Ascending aorta (tissue), 2 donors: ENCODE results near the gene OR51D1. TPM values are rescaled to one million over a fixed set of nuclear protein-coding genes. Genes with fewer than 3 reads are reported as not detected.

Experiments
- DNase-seq, 2 donors: peaks; one replicate each; pipeline ENCODE4 v3.0.0-alpha.2; 2019; ENCODE audit warnings: low spot score in 2 of 2
- H3K27ac ChIP-seq, 2 donors: fragments of 200-600 bp; sonication (generic); one replicate each; pipeline ENCODE4 v1.5.1; 2016 to 2017; ENCODE audit warnings: mild to moderate bottlenecking in 1 of 2
- H3K27me3 ChIP-seq: fragments of 200-600 bp; sonication (generic); one replicate; pipeline ENCODE4 v1.5.1; 2017
- H3K36me3 ChIP-seq, 2 donors: fragments of 200-600 bp; sonication (generic); one replicate each; pipeline ENCODE4 v1.5.1; 2016
- H3K4me1 ChIP-seq, 2 donors: fragments of 200-600 bp; sonication (generic); one replicate each; pipeline ENCODE4 v1.5.1; 2016 to 2017; ENCODE audit warnings: mild to moderate bottlenecking in 1 of 2
- H3K4me3 ChIP-seq, 2 donors: fragments of 200-600 bp; sonication (generic); one replicate each; pipeline ENCODE4 v1.5.1; 2016 to 2017; ENCODE audit warnings: mild to moderate bottlenecking in 1 of 2
- H3K9me3 ChIP-seq, 2 donors: fragments of 200-600 bp; sonication (generic); one replicate each; pipeline ENCODE4 v1.5.1; 2016
- intact Hi-C: fragments of 100-400 bp; cut with DNase I; formaldehyde crosslinking; loops from one replicate; pipeline ENCODE4 v1.15.1; 2023
- total RNA-seq: library from RNA; depleted of rRNA; stranded (reverse); fragments of >200 nt; gene quantifications from one replicate; pipeline ENCODE4 v1.1.0, GENCODE V29; 2016
- TF ChIP-seq, protein P1 (sequence below), 3 experiments: fragments of 200-600 bp in 2 of 3; fragments of 450-650 bp in 1 of 3; sonication (generic) in 2 of 3; IDR thresholded peaks; one replicate each; pipeline ENCODE4 v1.5.1; 2016 to 2019; ENCODE audit warnings: antibody characterized with exemption in 3 of 3, mild to moderate bottlenecking in 1 of 3, moderate library complexity in 1 of 3

Gene OR51D1
- total RNA-seq, 1 donor from 2014 or later = not detected

DNA sequence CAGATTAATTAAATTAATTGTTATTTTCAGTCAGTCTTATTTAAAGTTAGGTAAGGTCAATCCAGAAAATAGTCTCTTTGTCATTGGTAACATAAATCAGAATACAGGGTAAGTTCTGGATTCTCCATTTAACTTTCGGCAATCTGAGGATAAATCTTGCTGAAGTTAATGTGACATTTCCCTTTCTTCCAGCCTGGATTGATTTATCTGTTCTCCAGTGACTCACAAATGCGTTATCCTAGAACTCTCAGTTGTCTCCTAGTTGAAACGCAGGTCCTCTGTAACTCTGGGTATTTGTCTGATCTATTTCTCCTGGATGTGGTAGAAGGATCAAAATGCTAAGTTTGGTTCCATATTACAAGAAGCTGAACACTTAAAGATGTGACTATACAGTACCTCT, 27.5 kb downstream of the OR51D1 start:
- TF ChIP-seq, protein P1, sequence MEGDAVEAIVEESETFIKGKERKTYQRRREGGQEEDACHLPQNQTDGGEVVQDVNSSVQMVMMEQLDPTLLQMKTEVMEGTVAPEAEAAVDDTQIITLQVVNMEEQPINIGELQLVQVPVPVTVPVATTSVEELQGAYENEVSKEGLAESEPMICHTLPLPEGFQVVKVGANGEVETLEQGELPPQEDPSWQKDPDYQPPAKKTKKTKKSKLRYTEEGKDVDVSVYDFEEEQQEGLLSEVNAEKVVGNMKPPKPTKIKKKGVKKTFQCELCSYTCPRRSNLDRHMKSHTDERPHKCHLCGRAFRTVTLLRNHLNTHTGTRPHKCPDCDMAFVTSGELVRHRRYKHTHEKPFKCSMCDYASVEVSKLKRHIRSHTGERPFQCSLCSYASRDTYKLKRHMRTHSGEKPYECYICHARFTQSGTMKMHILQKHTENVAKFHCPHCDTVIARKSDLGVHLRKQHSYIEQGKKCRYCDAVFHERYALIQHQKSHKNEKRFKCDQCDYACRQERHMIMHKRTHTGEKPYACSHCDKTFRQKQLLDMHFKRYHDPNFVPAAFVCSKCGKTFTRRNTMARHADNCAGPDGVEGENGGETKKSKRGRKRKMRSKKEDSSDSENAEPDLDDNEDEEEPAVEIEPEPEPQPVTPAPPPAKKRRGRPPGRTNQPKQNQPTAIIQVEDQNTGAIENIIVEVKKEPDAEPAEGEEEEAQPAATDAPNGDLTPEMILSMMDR (IDR thresholded peaks at IDR 0.05) = no peak
- Histone ChIP-seq H3K36me3 (no peaks in the 10 kb centered on the region), H3K4me1 (no peaks in the 10 kb centered on the region), H3K27ac (no peak overlapping the region), H3K4me3 (no peak overlapping the region), H3K9me3 (no peaks in the 10 kb centered on the region), H3K27me3 (no peaks in the 10 kb centered on the region)
- no peak for DNase-seq
- intact Hi-C loops = no loop called here

DNA sequence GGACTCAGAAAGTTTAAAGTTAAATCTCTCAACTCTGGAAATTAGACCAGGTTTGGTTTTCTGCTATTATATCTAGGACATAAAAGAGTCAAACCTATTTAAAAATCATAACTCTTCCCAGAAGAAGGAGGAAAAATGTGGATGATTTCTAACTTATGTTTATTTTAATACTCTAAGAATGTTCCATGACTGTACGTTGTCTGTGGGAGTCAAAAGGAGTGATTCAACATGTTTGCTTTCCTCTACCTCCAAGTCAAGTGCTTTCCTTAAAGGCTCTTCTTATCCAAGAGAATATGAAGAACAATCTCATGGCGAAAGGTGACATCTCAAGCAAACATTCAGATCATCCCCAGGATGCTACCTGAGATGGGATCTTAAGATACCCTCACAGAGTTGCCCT, 28.1 kb downstream of the OR51D1 start:
- TF ChIP-seq, protein P1 (IDR thresholded peaks at IDR 0.05) = no peak
- no peak for DNase-seq
- Histone ChIP-seq H3K4me1 (no peaks in the 10 kb centered on the region), H3K36me3 (no peaks in the 10 kb centered on the region), H3K27me3 (no peaks in the 10 kb centered on the region), H3K27ac (no peak overlapping the region), H3K4me3 (no peak overlapping the region), H3K9me3 (no peaks in the 10 kb centered on the region)
- intact Hi-C loops = no loop called here

DNA sequence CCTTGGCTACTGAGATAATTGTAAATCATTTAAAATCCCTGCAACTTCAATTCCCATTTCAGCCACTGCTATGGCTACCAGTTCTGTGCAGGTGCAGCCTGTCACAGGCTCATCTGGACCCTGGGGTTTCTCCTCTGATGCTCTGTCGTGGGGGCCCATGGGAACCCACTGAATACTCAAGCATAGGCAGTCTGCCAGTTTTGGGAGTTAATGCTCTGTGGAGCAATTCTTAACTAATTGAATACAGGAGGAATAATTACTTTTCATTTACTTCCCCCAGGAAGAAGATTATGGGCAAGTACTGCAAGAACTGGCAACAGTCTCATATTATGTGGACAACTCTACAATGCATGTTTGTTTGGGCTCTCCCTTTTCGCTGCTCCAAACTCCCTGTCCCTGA, 34.5 kb downstream of the OR51D1 start:
- H3K27ac ChIP-seq = no peak overlapping the region
- H3K4me1 ChIP-seq = no peaks in the 10 kb centered on the region
- H3K27me3 ChIP-seq = no peaks in the 10 kb centered on the region
- H3K9me3 ChIP-seq = no peaks in the 10 kb centered on the region
- no peak for DNase-seq
- no peaks in the 10 kb centered on the region for H3K36me3 ChIP-seq
- intact Hi-C loops = no loop called here
- TF ChIP-seq, protein P1 (IDR thresholded peaks at IDR 0.05) = no peak
- no peak overlapping the region for H3K4me3 ChIP-seq

DNA sequence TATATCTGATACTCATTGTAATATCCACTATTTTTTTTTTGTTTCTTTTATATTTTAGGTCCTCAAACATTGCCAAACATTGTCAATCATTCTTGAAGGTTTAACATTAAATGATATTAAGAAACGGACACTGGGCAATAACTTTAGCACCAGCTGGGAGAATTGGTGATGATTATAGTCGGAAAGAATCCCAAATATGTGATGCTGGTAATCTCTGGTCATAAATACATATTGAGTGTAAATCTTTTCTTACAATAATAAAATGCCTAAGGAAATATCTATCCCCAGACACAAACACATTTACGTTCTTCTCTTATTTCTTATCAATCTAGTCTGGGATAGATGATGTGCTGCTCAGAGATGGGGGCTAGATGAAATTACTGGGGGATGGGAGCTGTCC, 35.2 kb downstream of the OR51D1 start:
- no peaks in the 10 kb centered on the region for H3K36me3 ChIP-seq
- intact Hi-C loops = no loop called here
- DNase-seq = no peak
- no peaks in the 10 kb centered on the region for H3K4me1 ChIP-seq
- no peak overlapping the region for H3K4me3 ChIP-seq
- TF ChIP-seq, protein P1 (IDR thresholded peaks at IDR 0.05) = no peak
- no peaks in the 10 kb centered on the region for H3K27me3 ChIP-seq
- no peaks in the 10 kb centered on the region for H3K9me3 ChIP-seq
- H3K27ac ChIP-seq = no peak overlapping the region

DNA sequence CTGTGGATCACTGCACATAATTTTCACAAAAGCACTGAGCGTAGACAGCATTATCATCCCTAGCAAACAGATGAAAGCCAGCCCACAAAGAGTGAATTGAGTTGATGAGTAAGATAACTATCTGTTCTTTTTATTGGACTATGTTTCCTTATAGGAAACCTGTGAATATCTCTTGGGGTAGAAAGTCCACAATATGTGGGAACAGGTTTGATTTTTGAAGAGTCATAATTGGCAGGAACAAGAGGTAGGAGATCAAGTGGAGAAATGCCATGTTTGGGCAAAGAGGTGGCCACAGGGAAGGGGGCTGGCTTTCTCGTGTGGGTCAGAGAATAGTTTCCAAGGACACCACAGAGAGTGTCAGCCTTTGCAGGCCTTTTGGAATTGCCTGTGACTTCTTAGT, 36.5 kb downstream of the OR51D1 start:
- H3K4me1 ChIP-seq = no peaks in the 10 kb centered on the region
- H3K27ac ChIP-seq = no peak overlapping the region
- no peak for DNase-seq
- H3K36me3 ChIP-seq = no peaks in the 10 kb centered on the region
- H3K9me3 ChIP-seq = no peaks in the 10 kb centered on the region
- intact Hi-C loops = no loop called here
- no peaks in the 10 kb centered on the region for H3K27me3 ChIP-seq
- TF ChIP-seq, protein P1 (IDR thresholded peaks at IDR 0.05) = no peak
- no peak overlapping the region for H3K4me3 ChIP-seq

DNA sequence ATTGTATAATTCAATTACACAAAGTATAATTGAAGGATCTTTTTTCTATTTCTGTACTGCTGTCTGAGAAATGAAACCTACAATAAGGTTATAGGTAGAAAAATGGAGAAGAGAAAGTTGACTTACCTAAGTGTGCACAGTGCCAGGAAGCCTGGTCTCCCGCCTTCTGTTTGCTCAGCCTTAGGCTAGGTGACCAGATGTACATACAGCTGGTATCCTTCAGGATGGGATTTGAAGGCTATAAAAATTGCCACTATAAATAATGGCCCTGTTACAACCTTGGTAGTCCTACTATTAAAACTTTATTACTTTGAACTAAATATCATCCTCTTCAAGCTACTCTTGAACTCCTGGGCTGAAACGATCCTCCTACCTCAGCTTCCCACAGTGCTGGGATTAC, 40.7 kb downstream of the OR51D1 start:
- intact Hi-C loops = no loop called here
- Histone ChIP-seq H3K27me3 (no peaks in the 10 kb centered on the region), H3K9me3 (no peaks in the 10 kb centered on the region), H3K4me1 (no peaks in the 10 kb centered on the region), H3K36me3 (no peaks in the 10 kb centered on the region), H3K27ac (no peak overlapping the region), H3K4me3 (no peak overlapping the region)
- TF ChIP-seq, protein P1 (IDR thresholded peaks at IDR 0.05) = no peak
- no peak for DNase-seq
